H9 (cell line): ENCODE measurements around the gene TPBG. TPM values are rescaled to one million over a fixed set of nuclear protein-coding genes. Genes with fewer than 3 reads are reported as not detected.

Experiments used
- DNase-seq: peaks from one replicate; pipeline ENCODE4 v3.0.0-alpha.2; 2017
- H2AFZ ChIP-seq: one replicate; pipeline ENCODE4 v1.6.1; 2013; ENCODE audit warnings: mild to moderate bottlenecking, low read length, control low read depth, moderate library complexity
- H2AK5ac ChIP-seq: 2 replicates; pipeline ENCODE4 v1.6.1; 2013; ENCODE audit warnings: low read length, control low read depth, mixed read lengths; ENCODE audit not compliant: insufficient read length
- H2BK120ac ChIP-seq: one replicate; pipeline ENCODE4 v1.6.1; 2013; ENCODE audit warnings: low read depth, mild to moderate bottlenecking, low read length, control low read depth, inconsistent platforms; ENCODE audit not compliant: poor library complexity, severe bottlenecking
- H2BK12ac ChIP-seq: 2 replicates; pipeline ENCODE4 v1.6.1; 2013; ENCODE audit warnings: low read length, control low read depth, mixed read lengths, low read depth; ENCODE audit not compliant: insufficient read length
- H2BK15ac ChIP-seq: 2 replicates; pipeline ENCODE4 v1.6.1; 2013; ENCODE audit warnings: low read depth, low read length, control low read depth
- H2BK20ac ChIP-seq: one replicate; pipeline ENCODE4 v1.6.1; 2013; ENCODE audit warnings: low read depth, mild to moderate bottlenecking, low read length, control low read depth, inconsistent platforms; ENCODE audit not compliant: poor library complexity, severe bottlenecking
- H2BK5ac ChIP-seq: 2 replicates; pipeline ENCODE4 v1.6.1; 2013; ENCODE audit warnings: low read length, control low read depth, mixed read lengths; ENCODE audit not compliant: insufficient read length
- H3K14ac ChIP-seq: 2 replicates; pipeline ENCODE4 v1.6.1; 2013; ENCODE audit warnings: low read length, control low read depth; ENCODE audit not compliant: insufficient read depth
- H3K18ac ChIP-seq: 2 replicates; pipeline ENCODE4 v1.6.1; 2013; ENCODE audit warnings: low read depth, mild to moderate bottlenecking, mixed read lengths, low read length, control low read depth; ENCODE audit not compliant: insufficient read length
- H3K23ac ChIP-seq: 2 replicates; pipeline ENCODE4 v1.6.1; 2013; ENCODE audit warnings: low read length, control low read depth, mixed read lengths, low read depth; ENCODE audit not compliant: insufficient read length
- H3K23me2 ChIP-seq: 2 replicates; pipeline ENCODE4 v1.6.1; 2013; ENCODE audit warnings: low read depth, mild to moderate bottlenecking, mixed read lengths, low read length, control low read depth; ENCODE audit not compliant: insufficient read length, poor library complexity, severe bottlenecking
- H3K27ac ChIP-seq: 2 replicates; pipeline ENCODE4 v1.5.1; 2013; ENCODE audit warnings: low read length, control low read depth, mixed read lengths, low read depth; ENCODE audit not compliant: insufficient read length
- H3K27me3 ChIP-seq: 2 replicates; pipeline ENCODE4 v1.6.1; 2013; ENCODE audit warnings: low read length, control low read depth, inconsistent platforms; ENCODE audit not compliant: insufficient read depth
- H3K4ac ChIP-seq: 2 replicates; pipeline ENCODE4 v1.6.1; 2013; ENCODE audit warnings: low read depth, mild to moderate bottlenecking, control low read depth, inconsistent platforms, low read length, moderate library complexity
- H3K4me1 ChIP-seq: 2 replicates; pipeline ENCODE4 v1.6.1; 2013; ENCODE audit warnings: low read length, control low read depth, inconsistent platforms; ENCODE audit not compliant: insufficient read depth
- H3K4me2 ChIP-seq: 2 replicates; pipeline ENCODE4 v1.6.1; 2013; ENCODE audit warnings: low read length, control low read depth, mixed read lengths; ENCODE audit not compliant: insufficient read length, insufficient read depth
- H3K56ac ChIP-seq: 2 replicates; pipeline ENCODE4 v1.6.1; 2013; ENCODE audit warnings: low read depth, mild to moderate bottlenecking, mixed read lengths, low read length, control low read depth; ENCODE audit not compliant: insufficient read length
- H3K79me1 ChIP-seq: 2 replicates; pipeline ENCODE4 v1.6.1; 2013; ENCODE audit warnings: low read depth, mild to moderate bottlenecking, moderate library complexity, low read length, control low read depth, inconsistent platforms; ENCODE audit not compliant: insufficient read depth, poor library complexity, severe bottlenecking
- H3K79me2 ChIP-seq: 2 replicates; pipeline ENCODE4 v1.6.1; 2013; ENCODE audit warnings: low read length, control low read depth, inconsistent platforms; ENCODE audit not compliant: insufficient read depth
- H3K9ac ChIP-seq: 2 replicates; pipeline ENCODE4 v1.6.1; 2013; ENCODE audit warnings: low read length, control low read depth, mixed read lengths; ENCODE audit not compliant: insufficient read length; ENCODE audit errors: extremely low read depth
- H3K9me3 ChIP-seq: one replicate; pipeline ENCODE4 v1.6.1; 2013; ENCODE audit warnings: low read depth, low read length, inconsistent platforms; ENCODE audit not compliant: control insufficient read depth
- H3T11ph ChIP-seq: one replicate; pipeline ENCODE4 v1.6.1; 2013; ENCODE audit warnings: mild to moderate bottlenecking, low read length, control low read depth, inconsistent platforms
- H4K20me1 ChIP-seq: one replicate; pipeline ENCODE4 v1.6.1; 2013; ENCODE audit not compliant: control insufficient read depth, insufficient read length, insufficient read depth
- H4K5ac ChIP-seq: 2 replicates; pipeline ENCODE4 v1.6.1; 2013; ENCODE audit warnings: low read depth, mild to moderate bottlenecking, mixed read lengths, low read length, control low read depth; ENCODE audit not compliant: insufficient read length
- H4K8ac ChIP-seq: replicated peaks from 2 replicates; pipeline ENCODE4 v1.6.1; 2013; ENCODE audit warnings: low read length, control low read depth, mixed read lengths, low read depth; ENCODE audit not compliant: insufficient read length
- H4K91ac ChIP-seq: 2 replicates; pipeline ENCODE4 v1.6.1; 2013; ENCODE audit warnings: low read depth, mild to moderate bottlenecking, moderate library complexity, mixed read lengths, low read length, control low read depth; ENCODE audit not compliant: insufficient read length
- H3K27ac Mint-ChIP-seq, 3 experiments: 2 replicates in 2 of 3; 3 replicates in 1 of 3; pipeline ENCODE4 v1.8.0; 2020 to 2021; ENCODE audit warnings: mixed read lengths in 3 of 3, mild to moderate bottlenecking in 1 of 3, moderate library complexity in 1 of 3
- H3K27me3 Mint-ChIP-seq: 2 replicates; pipeline ENCODE4 v1.8.0; 2021; ENCODE audit warnings: low read depth, mild to moderate bottlenecking, moderate library complexity, mixed read lengths
- H3K36me3 Mint-ChIP-seq, 3 experiments: 2 replicates in 2 of 3; 3 replicates in 1 of 3; pipeline ENCODE4 v1.8.0; 2020 to 2021; ENCODE audit warnings: low read depth in 3 of 3, mixed read lengths in 3 of 3; ENCODE audit not compliant: insufficient read depth in 1 of 3
- H3K4me1 Mint-ChIP-seq, 2 experiments: 2 replicates each; pipeline ENCODE4 v1.8.0; 2020; ENCODE audit warnings: mixed read lengths in 2 of 2
- H3K4me3 Mint-ChIP-seq, 2 experiments: 2 replicates in 1 of 2; 3 replicates in 1 of 2; pipeline ENCODE4 v1.8.0; 2020 to 2021; ENCODE audit warnings: mild to moderate bottlenecking in 2 of 2, mixed read lengths in 2 of 2, moderate library complexity in 1 of 2
- H3K9me3 Mint-ChIP-seq, 2 experiments: 2 replicates in 1 of 2; 3 replicates in 1 of 2; pipeline ENCODE4 v1.8.0; 2020; ENCODE audit warnings: mild to moderate bottlenecking in 2 of 2, mixed read lengths in 2 of 2, moderate library complexity in 1 of 2
- WGBS: extraction: QIAGEN DNeasy Blood & Tissue Kit; methylation state at CpG from one replicate; pipeline ENCODE4 v1.1.7; 2013; ENCODE audit warnings: missing lambda C conversion rate, low lambda C conversion rate, mixed read lengths; ENCODE audit not compliant: insufficient read length; ENCODE audit errors: extremely low coverage; 5-methylcytosine and 5-hydroxymethylcytosine counted together
- total RNA-seq: library from RNA; stranded (reverse); gene quantifications from 2 replicates; pipeline ENCODE4 v1.2.1, GENCODE V29; 2021
- TF ChIP-seq, protein P1 (sequence below): fragments of 200-600 bp; sonication (generic); conservative IDR thresholded peaks from 3 replicates; pipeline ENCODE4 v1.8.0; 2021; ENCODE audit warnings: antibody characterized with exemption, mild to moderate bottlenecking

The TPBG gene
- total RNA-seq, 1 experiment from 2014 or later: 19.0 TPM

GRCh38 chr6:82416346-82416745, 52.7 kb downstream of the TPBG start:
- no peak overlapping the region for H4K5ac ChIP-seq
- TF ChIP-seq, protein P1, sequence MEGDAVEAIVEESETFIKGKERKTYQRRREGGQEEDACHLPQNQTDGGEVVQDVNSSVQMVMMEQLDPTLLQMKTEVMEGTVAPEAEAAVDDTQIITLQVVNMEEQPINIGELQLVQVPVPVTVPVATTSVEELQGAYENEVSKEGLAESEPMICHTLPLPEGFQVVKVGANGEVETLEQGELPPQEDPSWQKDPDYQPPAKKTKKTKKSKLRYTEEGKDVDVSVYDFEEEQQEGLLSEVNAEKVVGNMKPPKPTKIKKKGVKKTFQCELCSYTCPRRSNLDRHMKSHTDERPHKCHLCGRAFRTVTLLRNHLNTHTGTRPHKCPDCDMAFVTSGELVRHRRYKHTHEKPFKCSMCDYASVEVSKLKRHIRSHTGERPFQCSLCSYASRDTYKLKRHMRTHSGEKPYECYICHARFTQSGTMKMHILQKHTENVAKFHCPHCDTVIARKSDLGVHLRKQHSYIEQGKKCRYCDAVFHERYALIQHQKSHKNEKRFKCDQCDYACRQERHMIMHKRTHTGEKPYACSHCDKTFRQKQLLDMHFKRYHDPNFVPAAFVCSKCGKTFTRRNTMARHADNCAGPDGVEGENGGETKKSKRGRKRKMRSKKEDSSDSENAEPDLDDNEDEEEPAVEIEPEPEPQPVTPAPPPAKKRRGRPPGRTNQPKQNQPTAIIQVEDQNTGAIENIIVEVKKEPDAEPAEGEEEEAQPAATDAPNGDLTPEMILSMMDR: no peak
- Mint-ChIP-seq H3K9me3 (no peaks in the 10 kb centered on the region), H3K27me3 (no peaks in the 10 kb centered on the region), H3K27ac (no peak overlapping the region), H3K4me3 (no peak overlapping the region), H3K36me3 (no peaks in the 10 kb centered on the region), H3K4me1 (no peaks in the 10 kb centered on the region)
- H3K9me3 ChIP-seq: no peaks in the 10 kb centered on the region
- H4K8ac ChIP-seq: no peak overlapping the region
- no peak overlapping the region for H2AFZ ChIP-seq
- H4K20me1 ChIP-seq: no peaks in the 10 kb centered on the region
- no peaks in the 10 kb centered on the region for H3K79me2 ChIP-seq
- H4K91ac ChIP-seq: no peak overlapping the region
- no peak overlapping the region for H3K14ac ChIP-seq
- no peak overlapping the region for H2BK120ac ChIP-seq
- H3K9ac ChIP-seq: no peak overlapping the region
- H2AK5ac ChIP-seq: no peak overlapping the region
- H2BK15ac ChIP-seq: no peak overlapping the region
- WGBS: no CpG with 5 or more reads among the region's 2 CpGs
- no peak overlapping the region for H2BK20ac ChIP-seq
- no peak overlapping the region for H2BK12ac ChIP-seq
- no peak overlapping the region for H3K4me2 ChIP-seq
- H3K4me1 ChIP-seq: no peaks in the 10 kb centered on the region
- no peaks in the 10 kb centered on the region for H3K79me1 ChIP-seq
- H3T11ph ChIP-seq: no peak overlapping the region
- no peak for DNase-seq
- no peak overlapping the region for H3K56ac ChIP-seq
- no peak overlapping the region for H3K4ac ChIP-seq
- no peak overlapping the region for H3K23ac ChIP-seq
- H2BK5ac ChIP-seq: no peak overlapping the region
- H3K27me3 ChIP-seq: no peaks in the 10 kb centered on the region
- H3K23me2 ChIP-seq: no peaks in the 10 kb centered on the region
- H3K27ac ChIP-seq: no peak overlapping the region
- H3K18ac ChIP-seq: no peak overlapping the region

Other genes starting within 250 kb of the TPBG start
- 17.1 and 17.8 TPM in 2 replicates for gene IBTK, start 116.1 kb upstream of the TPBG start, total RNA-seq